Neuronal stem cell (in vitro differentiated cells): ENCODE measurements around the gene RSPO3.
"Not testable (repeated sequence)": the region's sequence is repeated elsewhere in the genome, so short reads cannot be mapped to it uniquely, and the experiment has no call there.

Experiments
- DNase-seq: peaks from one replicate; pipeline ENCODE4 v3.0.0-alpha.2; 2013; ENCODE audit warnings: low spot score
- H2AFZ ChIP-seq: one replicate; pipeline ENCODE4 v1.6.1; 2013; ENCODE audit warnings: mild to moderate bottlenecking, low read length, inconsistent platforms
- H2AK5ac ChIP-seq: 2 replicates; pipeline ENCODE4 v1.6.1; 2013; ENCODE audit warnings: low read depth, mild to moderate bottlenecking, inconsistent platforms, low read length, moderate library complexity, mixed read lengths
- H2BK120ac ChIP-seq: 2 replicates; pipeline ENCODE4 v1.6.1; 2013; ENCODE audit warnings: low read depth, mild to moderate bottlenecking, inconsistent platforms, low read length, moderate library complexity, mixed read lengths
- H2BK12ac ChIP-seq: one replicate; pipeline ENCODE4 v1.6.1; 2013; ENCODE audit warnings: low read length, inconsistent platforms
- H2BK15ac ChIP-seq: 2 replicates; pipeline ENCODE4 v1.6.1; 2013; ENCODE audit warnings: mild to moderate bottlenecking, low read length, inconsistent platforms, mixed read lengths
- H2BK5ac ChIP-seq: one replicate; pipeline ENCODE4 v1.6.1; 2013; ENCODE audit warnings: inconsistent platforms, mild to moderate bottlenecking, low read length, moderate library complexity
- H3K14ac ChIP-seq: one replicate; pipeline ENCODE4 v1.6.1; 2013; ENCODE audit warnings: low read length, inconsistent platforms
- H3K18ac ChIP-seq: 2 replicates; pipeline ENCODE4 v1.6.1; 2013; ENCODE audit warnings: low read length, inconsistent platforms
- H3K23ac ChIP-seq: 2 replicates; pipeline ENCODE4 v1.6.1; 2013; ENCODE audit warnings: low read depth, mild to moderate bottlenecking, mixed read lengths, low read length, inconsistent platforms; ENCODE audit not compliant: poor library complexity
- H3K27ac ChIP-seq: replicated peaks from 3 replicates; pipeline ENCODE4 v1.5.1; 2013; ENCODE audit warnings: low read length, inconsistent platforms
- H3K27me3 ChIP-seq, 3 experiments: 2 replicates each; pipeline ENCODE4 v1.6.1; 2013; ENCODE audit warnings: low read length in 3 of 3, mild to moderate bottlenecking in 2 of 3, inconsistent platforms in 1 of 3, low read depth in 1 of 3, mixed read lengths in 1 of 3, moderate library complexity in 1 of 3; ENCODE audit not compliant: control insufficient read depth in 3 of 3, insufficient read depth in 3 of 3
- H3K36me3 ChIP-seq, 2 donors: replicated peaks in 1 of 2; 2 replicates each; pipeline ENCODE4 v1.6.1; 2013; ENCODE audit warnings: low read length in 2 of 2; ENCODE audit not compliant: control insufficient read depth in 2 of 2, insufficient read depth in 2 of 2
- H3K4ac ChIP-seq: 2 replicates; pipeline ENCODE4 v1.6.1; 2013; ENCODE audit warnings: inconsistent platforms, mild to moderate bottlenecking, low read length, moderate library complexity
- H3K4me1 ChIP-seq, 2 donors: 1 replicate in 1 of 2; 2 replicates in 1 of 2; pipeline ENCODE4 v1.6.1; 2013; ENCODE audit warnings: low read length in 2 of 2, low read depth in 1 of 2; ENCODE audit not compliant: control insufficient read depth in 2 of 2, insufficient read depth in 1 of 2
- H3K4me2 ChIP-seq: one replicate; pipeline ENCODE4 v1.6.1; 2013; ENCODE audit warnings: mild to moderate bottlenecking, low read length, inconsistent platforms; ENCODE audit not compliant: insufficient read depth, poor library complexity, severe bottlenecking
- H3K4me3 ChIP-seq, 2 donors: 2 replicates each; pipeline ENCODE4 v1.5.1; 2013; ENCODE audit warnings: low read length in 2 of 2, mild to moderate bottlenecking in 2 of 2, inconsistent platforms in 1 of 2, moderate library complexity in 1 of 2
- H3K79me1 ChIP-seq: one replicate; pipeline ENCODE4 v1.6.1; 2013; ENCODE audit warnings: low read depth, mild to moderate bottlenecking, inconsistent platforms, low read length, moderate library complexity
- H3K9ac ChIP-seq: one replicate; pipeline ENCODE4 v1.6.1; 2013; ENCODE audit warnings: mild to moderate bottlenecking, low read depth, low read length, inconsistent platforms; ENCODE audit not compliant: poor library complexity
- H3K9me3 ChIP-seq, 2 donors: replicated peaks in 1 of 2; 2 replicates each; pipeline versions ENCODE3 to v1.6.1; 2013; ENCODE audit warnings: low read length in 2 of 2, mild to moderate bottlenecking in 2 of 2, inconsistent platforms in 1 of 2, low read depth in 1 of 2, mixed read lengths in 1 of 2, moderate library complexity in 1 of 2; ENCODE audit not compliant: control insufficient read depth in 2 of 2, insufficient read depth in 1 of 2
- H4K8ac ChIP-seq: one replicate; pipeline ENCODE4 v1.6.1; 2013; ENCODE audit warnings: low read depth, mild to moderate bottlenecking, inconsistent platforms, low read length, moderate library complexity
- H4K91ac ChIP-seq: one replicate; pipeline ENCODE4 v1.6.1; 2013; ENCODE audit warnings: low read length, low read depth, mild to moderate bottlenecking, inconsistent platforms; ENCODE audit not compliant: poor library complexity
- WGBS, 2 donors: extraction: QIAGEN DNeasy Blood & Tissue Kit; methylation state at CpG; one replicate each; pipeline ENCODE4 v1.1.7; 2013; ENCODE audit warnings: missing lambda C conversion rate in 2 of 2, mixed read lengths in 1 of 2; ENCODE audit not compliant: insufficient read length in 2 of 2, insufficient replicate concordance in 1 of 2; ENCODE audit errors: extremely low coverage in 2 of 2; 5-methylcytosine and 5-hydroxymethylcytosine counted together

RSPO3 gene

DNA sequence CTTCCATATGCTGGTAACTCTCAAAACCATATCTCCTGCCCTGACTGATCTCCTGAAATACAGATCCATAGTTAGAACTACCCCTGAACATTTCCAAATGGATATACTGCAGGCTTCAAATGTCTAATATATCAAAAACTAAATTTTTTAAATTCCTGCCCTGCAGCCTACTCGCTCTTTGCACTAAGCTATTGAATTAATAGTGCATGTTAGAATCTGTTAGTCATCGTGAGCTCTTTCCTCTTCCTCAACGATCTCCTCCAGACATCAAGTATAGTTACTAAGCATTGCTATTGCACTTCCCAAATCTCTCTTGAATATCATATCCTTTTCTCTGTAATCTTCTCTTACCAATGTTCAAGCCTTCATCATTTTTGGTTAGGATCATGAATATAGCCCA, 26.0 kb upstream of the RSPO3 start:
- H3K23ac ChIP-seq, result no peak overlapping the region
- H3K4me1 ChIP-seq, result no peaks in the 10 kb centered on the region
- no CpG with 5 or more reads among the region's 3 CpGs for WGBS, 2 donors
- H3K4ac ChIP-seq, result no peak overlapping the region
- H3K9ac ChIP-seq, result no peak overlapping the region
- H3K4me3 ChIP-seq, result no peak overlapping the region
- H3K27me3 ChIP-seq, result no peaks in the 10 kb centered on the region
- no peak overlapping the region for H2BK5ac ChIP-seq
- no peaks in the 10 kb centered on the region for H3K36me3 ChIP-seq
- no peak overlapping the region for H2BK120ac ChIP-seq
- H3K9me3 ChIP-seq, result no peaks in the 10 kb centered on the region
- no peak overlapping the region for H3K14ac ChIP-seq
- H4K8ac ChIP-seq, result no peak overlapping the region
- H2BK12ac ChIP-seq, result no peak overlapping the region
- no peak overlapping the region for H4K91ac ChIP-seq
- H3K27ac ChIP-seq, result no peak overlapping the region
- H2BK15ac ChIP-seq, result no peak overlapping the region
- no peaks in the 10 kb centered on the region for H3K79me1 ChIP-seq
- no peak overlapping the region for H2AFZ ChIP-seq
- H3K18ac ChIP-seq, result no peak overlapping the region
- no peak for DNase-seq
- H2AK5ac ChIP-seq, result no peak overlapping the region
- H3K4me2 ChIP-seq, result no peak overlapping the region

DNA sequence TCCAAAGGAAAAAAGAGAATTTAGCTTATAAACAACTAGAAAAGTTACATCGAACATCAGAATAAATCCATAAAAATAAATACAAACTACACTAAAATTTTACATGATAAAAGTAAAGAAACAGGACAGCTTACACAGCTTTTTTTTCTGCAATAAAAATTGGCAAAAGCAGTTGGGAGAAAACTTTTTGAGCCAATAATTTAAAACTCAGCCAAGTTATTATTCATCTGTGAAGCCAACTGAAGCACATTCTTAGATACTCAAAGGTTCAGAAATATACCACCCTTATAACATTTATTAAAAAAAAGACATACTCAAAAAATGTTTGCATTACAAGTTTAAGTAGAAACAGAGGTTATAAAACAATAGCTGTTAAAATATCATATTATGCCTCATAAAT, 23.7 kb upstream of the RSPO3 start:
- H3K9ac ChIP-seq, result no peak overlapping the region
- no peak overlapping the region for H2BK15ac ChIP-seq
- H3K27me3 ChIP-seq, result no peaks in the 10 kb centered on the region
- H4K91ac ChIP-seq, result no peak overlapping the region
- no peak overlapping the region for H2BK12ac ChIP-seq
- no peak overlapping the region for H2BK5ac ChIP-seq
- H3K4me3 ChIP-seq, result no peak overlapping the region
- H3K23ac ChIP-seq, result no peak overlapping the region
- H3K14ac ChIP-seq, result no peak overlapping the region
- H3K36me3 ChIP-seq, result no peaks in the 10 kb centered on the region
- H2BK120ac ChIP-seq, result no peak overlapping the region
- H3K4me1 ChIP-seq, result no peaks in the 10 kb centered on the region
- no peak overlapping the region for H3K18ac ChIP-seq
- no peak for DNase-seq
- H3K4ac ChIP-seq, result no peak overlapping the region
- H2AK5ac ChIP-seq, result no peak overlapping the region
- WGBS, 2 donors, result no CpG with 5 or more reads among the region's 1 CpG
- H3K79me1 ChIP-seq, result no peaks in the 10 kb centered on the region
- H3K9me3 ChIP-seq, result no peaks in the 10 kb centered on the region
- H3K27ac ChIP-seq, result no peak overlapping the region
- H3K4me2 ChIP-seq, result no peak overlapping the region
- no peak overlapping the region for H4K8ac ChIP-seq
- H2AFZ ChIP-seq, result no peak overlapping the region

DNA sequence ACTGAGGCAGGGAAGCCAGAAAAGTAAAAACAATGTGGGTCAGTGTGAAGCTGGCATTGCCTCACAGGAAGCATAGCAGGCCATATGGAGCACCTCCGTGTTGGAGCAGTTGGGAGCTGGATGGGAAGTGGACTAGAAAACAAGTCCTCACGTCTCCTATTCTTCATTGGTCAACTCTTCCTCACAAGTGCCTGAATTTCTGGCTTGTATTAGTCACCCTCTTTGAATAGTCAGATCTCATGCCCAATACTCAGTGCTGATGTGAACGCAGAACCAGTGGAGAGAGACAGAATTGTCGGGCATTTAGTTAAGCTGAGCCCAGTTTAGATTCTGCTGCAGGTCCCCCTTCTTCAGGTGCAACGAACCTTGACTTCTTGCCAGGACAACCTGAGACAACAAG, 22.3 kb upstream of the RSPO3 start:
- no CpG with 5 or more reads among the region's 5 CpGs for WGBS, 2 donors
- DNase-seq, result no peak

DNA sequence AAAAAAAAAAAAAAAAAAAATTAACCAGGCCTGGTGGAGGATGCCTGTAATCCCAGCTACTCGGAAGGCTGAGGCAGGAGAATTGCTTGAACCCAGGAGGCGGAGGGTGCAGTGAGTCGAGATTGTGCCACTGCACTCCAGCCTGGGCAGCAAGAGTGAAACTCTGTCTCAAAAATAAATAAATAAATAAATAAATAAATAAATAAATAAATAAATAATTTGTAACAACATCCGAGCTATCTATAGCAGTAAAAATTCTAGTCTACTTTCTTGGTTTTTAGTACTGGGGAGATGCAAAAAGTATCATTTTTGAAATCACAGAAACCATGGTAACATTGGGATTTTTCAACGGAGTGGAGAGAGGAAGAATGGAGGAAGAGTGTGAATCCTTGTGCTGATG, 21.0 kb upstream of the RSPO3 start:
- H3K27ac ChIP-seq, H4K8ac ChIP-seq, H3K4me3 ChIP-seq, H3K4me1 ChIP-seq, H2BK15ac ChIP-seq, H3K18ac ChIP-seq, H2BK5ac ChIP-seq, H3K9me3 ChIP-seq, H2AK5ac ChIP-seq, H4K91ac ChIP-seq, H3K23ac ChIP-seq, H3K27me3 ChIP-seq, H2BK12ac ChIP-seq, H3K9ac ChIP-seq, DNase-seq, H2AFZ ChIP-seq, H3K4me2 ChIP-seq, H3K36me3 ChIP-seq, H3K14ac ChIP-seq, H3K79me1 ChIP-seq, H3K4ac ChIP-seq, H2BK120ac ChIP-seq: not testable (repeated sequence)
- no CpG with 5 or more reads among the region's 5 CpGs for WGBS, 2 donors

More for the DNA sequence above, 22.3 kb upstream of the RSPO3 start:
- no peak overlapping the region for H3K9ac ChIP-seq
- H3K36me3 ChIP-seq, result no peaks in the 10 kb centered on the region
- no peak overlapping the region for H3K4me2 ChIP-seq
- H2BK5ac ChIP-seq, result no peak overlapping the region
- no peak overlapping the region for H4K8ac ChIP-seq
- no peak overlapping the region for H2AK5ac ChIP-seq
- no peak overlapping the region for H2BK15ac ChIP-seq
- H3K14ac ChIP-seq, result no peak overlapping the region
- H2AFZ ChIP-seq, result no peak overlapping the region
- no peak overlapping the region for H3K4me3 ChIP-seq
- H3K27me3 ChIP-seq, result no peaks in the 10 kb centered on the region
- H3K79me1 ChIP-seq, result no peaks in the 10 kb centered on the region
- no peak overlapping the region for H3K18ac ChIP-seq
- H3K4me1 ChIP-seq, result no peaks in the 10 kb centered on the region
- H2BK120ac ChIP-seq, result no peak overlapping the region
- H3K27ac ChIP-seq, result no peak overlapping the region
- no peak overlapping the region for H3K4ac ChIP-seq
- H3K9me3 ChIP-seq, result no peaks in the 10 kb centered on the region
- no peak overlapping the region for H2BK12ac ChIP-seq
- H4K91ac ChIP-seq, result no peak overlapping the region
- H3K23ac ChIP-seq, result no peak overlapping the region
